Left forelimb (tissue), 1 donor: ENCODE data around the gene LRRC38.

Source experiments
- DNase-seq: peaks from one replicate; pipeline ENCODE4 v3.0.0-alpha.2; 2018; ENCODE audit warnings: low spot score

The LRRC38 gene

DNA sequence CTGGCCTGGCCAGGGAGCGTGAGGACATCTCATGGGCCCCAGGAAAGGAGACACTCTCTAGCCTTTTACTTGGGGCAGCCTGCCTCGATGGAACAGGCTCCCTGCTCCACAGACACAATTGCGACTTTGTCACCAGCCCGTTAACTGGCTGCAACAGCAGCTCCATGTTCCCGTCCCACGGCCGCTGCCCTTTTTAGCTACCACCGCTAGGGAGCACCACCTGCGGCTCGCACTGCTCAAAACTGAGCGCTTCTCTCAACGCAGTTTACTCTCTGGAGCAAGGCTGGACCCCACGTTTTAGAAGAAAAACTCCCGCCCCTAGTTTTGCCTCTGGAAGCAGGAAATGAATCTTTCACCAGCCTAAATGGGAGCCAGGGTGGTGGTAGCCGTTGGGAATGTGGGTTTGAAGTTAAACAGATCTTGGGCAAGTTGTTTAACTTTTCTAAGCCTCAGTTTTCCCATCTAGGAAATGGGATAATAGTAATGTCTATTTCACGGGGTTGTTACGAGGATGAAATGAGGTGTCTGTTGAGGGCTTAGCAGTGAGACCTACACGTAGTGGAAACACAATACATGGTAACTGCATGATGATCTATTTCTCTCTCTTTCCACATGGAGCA lies 3.5 kb upstream of the LRRC38 start:
- no peak for DNase-seq

DNA sequence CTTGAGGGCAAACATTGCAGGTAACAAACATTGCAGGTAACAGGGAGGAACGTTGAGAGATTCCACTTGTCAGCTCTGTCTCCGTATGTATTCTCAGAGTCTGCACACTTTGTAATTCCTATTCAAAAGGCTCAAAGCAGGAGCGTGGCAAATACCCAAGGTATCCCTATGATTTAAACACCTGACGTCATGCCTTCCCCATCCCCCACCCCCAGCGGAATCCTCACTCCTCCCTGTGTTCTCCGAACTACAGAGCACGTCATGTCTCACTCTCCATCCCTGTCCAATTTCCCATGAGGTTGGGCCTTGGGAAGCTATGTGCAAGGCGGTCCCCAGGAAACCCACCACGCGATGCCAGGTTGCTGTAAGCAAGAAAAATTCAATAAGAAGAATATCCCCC lies 2.8 kb upstream of the LRRC38 start:
- no peak for DNase-seq

DNA sequence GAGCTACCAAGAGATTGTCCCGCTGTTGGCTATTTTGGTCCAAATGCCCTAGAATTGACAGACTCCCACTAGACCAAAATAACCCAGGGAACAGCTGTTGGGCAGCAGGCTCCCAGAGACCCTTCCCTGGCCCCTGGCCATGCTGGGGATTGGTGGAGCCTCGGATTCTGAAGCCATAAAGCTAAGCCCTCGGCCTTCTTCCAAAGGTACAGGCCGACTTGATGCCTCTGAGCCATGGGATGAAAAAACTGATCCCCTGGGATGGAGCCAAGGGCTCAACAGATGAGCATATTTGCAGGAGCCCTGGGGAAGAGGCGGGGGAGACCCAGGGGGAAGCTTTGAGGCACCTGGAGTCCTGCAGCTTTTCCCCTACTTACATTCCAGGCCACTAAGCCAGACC lies 1.0 kb upstream of the LRRC38 start:
- DNase-seq, result no peak

DNA sequence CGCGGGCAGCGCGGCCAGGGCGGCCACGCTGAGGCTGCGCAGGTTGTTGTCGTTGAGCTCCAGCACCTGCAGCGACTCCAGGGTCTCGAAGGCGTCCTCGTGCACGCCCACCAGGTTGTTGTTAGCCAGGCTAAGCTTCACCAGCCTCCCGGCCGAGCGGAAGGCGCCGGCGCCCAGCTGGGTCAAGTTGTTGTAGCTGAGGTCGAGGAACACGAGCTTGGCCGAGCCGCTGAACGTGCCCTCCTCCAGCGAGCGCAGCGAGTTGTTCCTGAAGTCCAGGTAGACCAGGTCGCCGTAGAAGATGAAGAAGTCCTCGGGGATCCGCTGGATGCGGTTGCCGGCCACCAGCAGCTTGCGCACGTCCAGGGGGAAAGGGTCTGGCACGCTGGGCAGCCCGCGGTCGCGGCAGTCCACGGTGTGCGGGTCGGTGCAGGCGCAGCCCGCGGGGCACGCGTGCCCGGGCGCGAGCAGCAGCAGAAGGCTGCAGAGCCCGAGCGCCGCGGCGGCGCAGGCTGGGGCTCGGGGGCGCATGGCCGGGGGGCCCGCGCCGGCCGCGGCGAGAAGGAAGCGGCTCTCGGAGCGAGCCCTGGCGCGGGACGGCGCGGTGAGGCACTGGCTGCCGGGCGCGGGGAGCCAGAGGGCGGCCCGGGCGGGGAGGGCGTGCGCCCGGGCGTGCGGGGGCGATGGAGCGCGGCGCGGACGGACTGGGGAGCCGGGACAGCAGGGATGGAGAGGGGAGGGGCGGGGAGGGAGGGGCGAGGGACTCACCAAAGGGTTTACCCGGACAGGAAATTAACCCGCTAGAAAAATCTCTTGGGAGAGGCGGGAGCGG lies 524 bp downstream of the LRRC38 start:
- no peak for DNase-seq

DNA sequence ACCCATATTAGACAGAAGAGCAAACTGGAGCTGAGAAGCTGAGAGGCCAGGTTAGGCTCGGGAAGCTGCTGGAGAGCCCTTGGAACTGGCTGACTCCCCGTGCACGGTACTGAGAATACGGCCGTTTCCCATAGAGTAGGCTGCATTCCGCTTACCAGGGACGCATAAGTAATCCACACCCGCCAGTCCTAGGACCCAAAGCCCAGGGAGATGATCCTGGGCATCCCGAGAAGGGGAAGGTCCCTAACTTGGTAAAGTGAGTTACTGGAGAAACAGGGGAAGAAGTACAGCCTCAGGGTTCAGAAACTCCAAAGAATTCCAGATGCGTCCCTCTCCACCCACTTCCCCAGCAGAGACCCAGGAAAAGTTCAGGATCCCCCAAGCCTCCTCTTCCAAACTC lies 1.3 kb downstream of the LRRC38 start:
- DNase-seq, result no peak

DNA sequence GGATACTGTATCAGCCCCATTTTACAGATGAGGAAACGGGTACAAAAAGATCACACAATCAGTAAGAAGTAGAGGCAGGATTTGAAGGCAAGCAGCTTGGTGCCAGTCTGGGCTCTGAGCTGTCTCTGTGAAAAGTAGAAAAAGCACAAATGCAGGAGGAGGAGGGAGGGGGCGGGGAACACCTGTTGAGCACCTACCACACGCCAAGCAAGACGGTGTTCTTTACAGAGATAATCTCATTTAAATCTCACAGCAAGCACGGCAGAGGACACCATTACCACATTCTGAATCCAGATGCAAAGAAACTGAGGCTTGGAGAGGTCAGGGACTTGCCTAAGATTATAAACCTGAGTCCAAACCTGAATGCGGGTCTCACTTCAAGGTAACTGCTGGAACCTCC lies 3.3 kb downstream of the LRRC38 start:
- no peak for DNase-seq

DNA sequence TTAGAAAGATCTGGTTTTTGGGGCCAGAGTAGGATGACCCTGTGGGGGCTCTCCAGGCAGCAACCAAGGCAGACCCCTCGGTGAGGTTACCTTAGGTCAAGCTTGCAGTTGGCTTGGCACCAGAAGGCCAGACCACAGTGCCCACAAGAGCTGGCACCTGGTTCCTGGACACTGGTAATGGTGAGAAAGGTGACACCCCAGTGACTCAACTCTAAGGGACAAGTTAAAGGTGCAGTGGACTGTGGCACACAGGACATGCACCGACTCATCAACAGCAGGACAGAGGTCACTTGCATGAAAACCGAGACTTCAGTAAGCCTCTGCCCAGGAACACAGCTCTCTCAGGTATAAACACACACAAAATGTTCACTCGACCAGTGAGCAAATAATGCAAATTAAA lies 6.7 kb downstream of the LRRC38 start:
- no peak for DNase-seq

DNA sequence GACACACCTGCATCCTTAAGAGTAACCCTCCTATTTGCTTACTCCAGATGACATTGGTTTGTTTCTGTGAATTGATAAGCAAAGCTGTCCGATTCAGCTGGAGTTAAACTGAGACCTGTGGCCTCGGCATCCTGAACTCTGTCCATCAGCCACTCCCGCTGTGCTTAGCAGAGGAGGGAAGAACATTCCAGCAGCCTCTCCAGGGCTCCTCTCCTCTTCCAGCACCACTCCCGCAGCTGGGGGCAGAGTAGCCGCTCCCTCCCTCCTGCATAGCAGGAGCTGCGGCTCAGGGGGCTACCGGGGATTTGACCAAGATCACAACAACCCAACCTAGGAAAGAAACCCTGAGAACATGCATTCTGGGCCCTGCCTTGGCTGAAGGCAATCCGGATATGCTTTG lies 8.8 kb downstream of the LRRC38 start:
- no peak for DNase-seq

DNA sequence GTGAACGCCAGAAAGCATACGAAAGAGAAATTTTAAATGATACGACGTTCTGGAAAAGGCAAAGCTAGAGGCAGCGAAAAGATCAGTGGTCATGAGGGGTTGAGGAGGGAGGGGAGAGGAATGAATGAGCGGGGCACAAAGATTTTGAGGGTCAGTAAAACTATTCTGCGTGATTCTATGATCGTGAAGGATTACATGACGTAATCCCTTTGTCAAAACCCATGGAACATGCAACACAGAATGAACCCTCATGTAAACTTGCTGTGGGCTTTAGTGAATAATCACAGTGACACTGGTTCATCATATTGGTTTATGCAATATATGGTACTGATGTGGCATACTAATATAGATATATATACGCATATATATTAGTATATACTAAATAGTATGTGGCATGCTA lies 13.0 kb downstream of the LRRC38 start:
- DNase-seq, result no peak

DNA sequence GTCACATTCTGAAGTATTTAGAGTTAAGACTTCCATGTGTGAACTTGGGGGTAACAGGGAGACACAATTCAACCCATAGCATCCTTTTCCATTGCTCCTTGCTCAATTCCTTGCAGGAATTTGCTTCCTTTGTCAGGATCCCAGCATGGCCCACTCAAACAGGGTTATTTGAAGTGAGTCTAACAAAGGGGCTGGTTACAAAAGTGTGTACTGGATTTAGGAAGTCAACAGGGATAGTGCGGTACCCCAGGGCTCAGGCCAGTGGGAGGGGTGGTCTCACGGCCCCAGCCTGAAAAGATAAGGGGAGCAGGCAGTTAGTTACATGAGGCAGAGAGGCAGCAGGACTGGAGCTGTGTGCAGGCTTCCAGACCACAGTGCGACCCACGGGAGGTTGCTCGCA lies 14.4 kb downstream of the LRRC38 start:
- no peak for DNase-seq

DNA sequence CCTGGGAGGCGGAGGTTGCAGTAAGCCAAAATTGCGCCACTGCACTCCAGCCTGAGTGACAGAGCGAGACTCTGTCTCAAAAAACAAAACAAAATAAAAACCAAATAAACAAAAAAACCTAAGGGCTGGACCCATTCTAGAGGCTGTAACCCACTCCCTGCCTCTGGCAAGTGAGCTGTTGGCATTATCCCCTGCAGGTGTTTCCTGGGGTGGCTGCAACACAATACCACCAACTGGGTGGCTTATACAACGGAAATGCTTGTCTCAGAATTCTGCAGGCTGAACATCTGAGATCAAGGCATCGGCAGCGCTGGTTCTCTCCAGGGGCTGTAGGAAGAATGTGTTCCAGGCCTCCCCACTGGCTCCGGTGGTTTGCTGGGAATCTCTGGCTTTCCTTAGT lies 15.2 kb downstream of the LRRC38 start:
- no peak for DNase-seq

DNA sequence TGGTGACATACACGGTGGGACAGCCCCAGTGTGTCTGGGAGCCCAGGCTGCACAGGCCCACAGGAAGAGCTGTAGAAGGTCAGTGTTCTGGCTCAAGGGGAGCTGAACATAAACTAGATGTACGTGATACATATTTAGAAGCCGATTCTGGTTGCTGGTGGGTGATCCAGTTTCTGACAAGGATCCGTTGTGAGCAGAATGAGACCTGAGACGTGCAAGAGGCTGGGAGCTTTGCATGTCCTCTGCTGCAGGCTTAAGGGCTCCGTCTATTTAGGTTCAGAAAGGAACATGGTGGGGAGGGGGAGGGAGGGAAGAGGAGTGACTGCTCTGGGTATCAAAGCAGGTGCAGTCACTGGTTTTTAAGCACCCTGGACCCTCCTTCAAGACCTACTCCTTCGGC lies 18.6 kb downstream of the LRRC38 start:
- no peak for DNase-seq

DNA sequence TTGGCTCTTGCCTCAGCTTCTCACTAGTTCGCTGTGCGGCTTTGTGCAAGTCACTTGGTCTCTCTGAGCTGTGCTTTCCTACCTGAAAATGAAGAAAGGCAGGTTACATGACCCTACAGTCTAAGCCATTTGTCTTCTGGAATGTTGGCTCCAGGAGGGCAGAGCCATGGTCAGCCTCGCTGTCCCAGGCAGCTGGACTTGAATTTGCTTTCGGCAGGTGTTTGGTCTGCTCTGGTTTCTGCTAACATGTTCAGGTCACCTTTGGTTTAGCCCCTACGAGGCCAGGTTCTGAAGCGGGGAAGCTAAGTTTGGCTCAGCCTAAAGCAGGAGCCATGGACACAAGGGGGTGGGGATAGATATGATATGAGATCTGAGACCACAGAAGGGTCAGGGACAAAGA lies 19.1 kb downstream of the LRRC38 start:
- DNase-seq, result no peak

DNA sequence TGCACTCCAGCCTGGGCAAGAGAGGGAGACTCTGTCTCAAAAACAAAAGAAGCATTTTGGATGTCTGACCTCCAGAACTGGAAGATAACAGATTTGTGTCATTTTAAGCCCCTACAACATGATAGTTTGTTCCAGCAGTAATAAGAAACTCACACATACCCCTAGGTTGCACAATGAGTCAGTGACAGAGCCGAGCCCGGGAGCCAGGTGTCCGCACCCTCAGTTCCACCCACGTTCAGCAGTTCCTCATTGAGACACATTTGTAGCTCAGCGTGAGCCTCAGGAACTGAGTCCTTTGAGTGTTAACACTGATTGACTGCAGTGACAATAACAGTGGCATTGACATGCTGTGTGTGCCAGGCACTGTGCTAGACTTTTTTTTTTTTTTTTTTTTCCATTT lies 19.8 kb downstream of the LRRC38 start:
- DNase-seq, result no peak

DNA sequence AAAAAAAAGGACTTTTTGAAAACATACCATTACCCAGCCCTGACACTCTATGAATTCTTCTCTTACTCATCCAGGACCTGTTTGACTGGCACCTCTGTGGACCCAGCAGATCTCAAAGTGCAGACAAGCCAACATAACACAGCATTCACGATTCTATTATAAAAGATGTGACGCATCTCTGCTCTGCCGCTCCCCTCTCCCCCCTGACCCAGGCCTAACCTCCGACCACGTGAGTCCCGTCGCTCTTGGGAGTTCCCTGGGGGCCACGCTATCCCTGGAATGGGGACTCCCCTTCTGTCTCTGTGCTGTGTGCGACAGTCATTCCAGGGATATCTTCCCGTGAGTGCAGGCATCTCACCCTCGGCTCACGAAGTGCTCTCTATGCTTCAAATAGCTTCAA lies 21.1 kb downstream of the LRRC38 start:
- DNase-seq, result no peak

DNA sequence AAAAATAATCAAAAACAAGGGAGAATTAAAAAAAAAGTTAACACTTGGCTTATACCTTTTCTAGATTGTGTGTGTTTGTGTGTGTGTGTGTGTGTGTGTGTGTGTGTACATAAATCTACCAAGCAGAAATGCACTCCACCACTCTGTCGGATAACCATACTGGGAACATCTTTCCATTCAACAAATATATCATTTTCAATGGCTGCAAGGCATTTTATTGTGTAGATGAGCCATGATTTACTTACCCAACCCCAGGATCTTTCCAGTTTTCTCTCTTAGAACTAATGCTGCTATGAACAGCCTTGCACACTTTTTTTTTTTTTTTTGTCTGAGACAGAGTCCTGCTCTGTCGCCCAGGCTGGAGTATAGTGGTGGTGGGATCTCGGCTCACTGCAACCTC lies 25.8 kb downstream of the LRRC38 start:
- no peak for DNase-seq

DNA sequence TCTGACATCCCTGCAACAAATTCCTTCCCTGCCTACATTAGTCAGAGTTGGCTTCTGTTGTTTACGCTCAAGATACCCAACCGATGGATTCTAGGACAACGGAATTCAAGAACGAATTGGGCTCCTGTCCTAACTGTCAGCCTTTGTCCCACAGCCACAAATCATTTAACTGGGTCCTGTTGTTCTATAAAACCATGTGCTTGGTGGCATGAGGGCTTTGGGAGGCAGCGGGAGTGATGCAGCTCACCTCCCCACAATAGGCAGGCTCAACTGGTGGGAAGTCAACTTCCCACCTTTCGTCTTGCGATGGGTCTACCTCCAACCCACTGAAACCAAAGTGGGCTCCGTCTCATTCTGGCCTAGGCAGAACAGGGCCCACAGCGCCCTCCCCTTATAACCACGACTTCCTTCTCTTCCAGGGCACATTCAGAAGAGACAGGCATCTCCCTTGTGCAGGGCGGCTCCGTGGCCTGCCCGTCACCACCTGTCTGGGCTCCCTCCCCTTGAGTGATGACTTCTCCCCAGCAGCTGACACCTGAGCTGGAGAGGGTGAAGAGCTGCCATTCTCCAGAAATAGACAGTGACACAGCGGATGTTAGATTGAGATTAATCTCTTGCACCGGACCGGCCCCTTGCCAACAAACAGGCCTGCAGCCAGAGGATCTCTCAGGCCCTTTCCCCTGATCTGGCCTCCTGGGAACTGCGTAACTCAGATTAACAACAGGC lies 26.5 kb downstream of the LRRC38 start:
- no peak for DNase-seq

DNA sequence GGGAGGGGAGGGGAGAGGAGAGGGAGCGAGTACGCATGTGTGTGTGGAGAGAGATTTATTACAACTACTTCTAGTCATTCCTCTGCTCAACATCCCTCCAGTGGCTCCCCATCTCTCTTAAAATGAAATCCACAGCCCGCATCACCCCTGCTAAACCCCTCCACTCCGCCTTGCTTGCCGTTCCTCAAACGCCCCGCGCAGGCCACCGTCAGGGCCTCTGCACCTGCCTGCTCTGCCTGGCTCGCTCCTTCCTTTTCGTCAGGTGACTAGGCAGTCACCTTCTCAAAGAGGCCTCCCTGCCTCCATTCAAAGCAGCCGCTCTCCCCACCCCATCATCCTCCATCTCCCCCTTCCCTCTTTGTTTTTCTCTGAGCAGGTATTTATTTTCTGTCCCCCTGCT lies 29.9 kb downstream of the LRRC38 start:
- DNase-seq, result no peak

DNA sequence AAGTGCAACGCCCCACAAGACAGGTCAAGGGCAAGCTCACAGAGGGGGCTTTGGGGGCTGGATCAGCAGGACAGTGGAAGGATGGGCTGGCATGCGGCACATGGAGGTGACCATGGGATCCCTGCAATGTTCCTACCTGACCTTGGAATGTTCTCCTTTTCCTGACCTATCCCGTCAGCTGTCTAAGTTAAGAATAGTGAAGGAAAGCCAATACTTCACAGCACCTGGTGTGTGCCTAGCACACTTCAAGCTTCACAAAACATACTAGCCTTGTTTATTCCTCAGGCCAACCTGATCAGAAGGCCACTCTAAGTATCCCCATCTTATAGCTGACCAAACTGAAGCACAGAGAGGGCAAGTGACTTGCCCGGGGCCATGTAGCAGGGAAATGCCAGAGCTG lies 31.2 kb downstream of the LRRC38 start:
- no peak for DNase-seq

DNA sequence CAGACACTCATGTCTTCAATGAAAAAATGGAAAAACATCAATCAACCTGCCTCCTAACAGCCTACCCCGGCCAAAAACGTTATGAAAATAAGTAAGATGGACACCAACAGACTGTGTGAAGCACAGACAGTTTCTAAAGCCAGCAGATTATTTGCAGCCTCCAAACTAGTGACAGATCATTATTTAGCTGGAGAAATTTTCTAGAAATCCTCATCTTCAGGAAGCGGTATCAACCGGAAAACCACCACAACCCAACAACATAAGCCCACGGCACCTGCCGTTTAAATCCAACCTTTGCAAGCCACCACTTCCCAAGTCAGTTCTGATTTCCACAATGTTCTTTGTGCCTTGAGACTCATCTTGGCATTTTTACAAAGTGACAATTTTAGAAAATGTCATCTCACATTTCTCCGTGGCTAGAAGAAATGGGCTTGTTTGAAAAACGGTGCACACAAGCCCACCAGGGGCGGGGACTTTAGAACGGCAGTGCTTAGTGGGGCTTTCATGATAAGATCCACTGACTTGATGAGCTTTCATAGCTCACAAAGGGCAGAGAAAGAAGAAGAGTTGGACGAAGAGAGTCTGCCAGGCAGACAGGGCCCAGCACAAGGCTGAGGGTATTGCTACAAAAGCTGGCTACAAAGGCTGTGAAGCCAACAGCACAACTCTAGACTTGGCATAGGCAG lies 34.5 kb downstream of the LRRC38 start:
- no peak for DNase-seq

DNA sequence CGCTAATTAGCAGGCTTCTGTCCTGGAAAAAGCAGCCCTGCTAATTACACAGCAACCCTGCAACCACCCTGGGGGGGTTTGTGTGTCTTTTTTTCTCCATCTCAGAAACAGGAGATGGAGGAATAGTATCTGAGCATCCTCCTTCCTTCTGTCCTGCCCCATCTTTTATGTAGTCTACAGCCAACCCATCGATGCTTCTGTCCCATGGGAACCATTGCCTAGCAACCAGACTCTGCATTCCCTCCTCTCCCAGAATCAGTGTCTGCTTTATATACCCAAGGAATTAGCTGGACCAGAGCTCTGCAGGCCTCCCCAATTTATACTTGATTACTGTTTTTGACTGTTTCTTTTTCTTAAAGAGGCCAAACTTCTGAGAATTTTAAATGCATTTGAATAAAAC lies 35.1 kb downstream of the LRRC38 start:
- no peak for DNase-seq

DNA sequence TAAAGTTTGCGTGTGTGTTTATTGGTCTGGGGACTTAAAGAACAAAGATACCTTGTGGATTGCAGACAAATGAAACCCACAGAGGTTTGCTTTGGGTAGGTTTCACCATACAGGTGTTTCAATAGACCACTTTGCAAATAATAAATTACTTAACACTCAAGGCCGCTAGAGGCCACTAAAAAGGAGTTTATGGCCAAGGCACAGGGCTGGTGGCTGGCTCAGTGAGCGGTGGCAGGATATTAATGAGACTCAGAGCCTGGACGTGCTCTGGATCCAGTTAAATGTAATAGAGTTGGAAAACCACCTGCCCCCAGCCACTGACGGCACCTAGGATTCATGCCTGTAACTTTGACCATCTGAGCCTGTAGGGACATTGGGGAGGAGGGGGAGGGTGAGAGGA lies 44.5 kb downstream of the LRRC38 start:
- no peak for DNase-seq

DNA sequence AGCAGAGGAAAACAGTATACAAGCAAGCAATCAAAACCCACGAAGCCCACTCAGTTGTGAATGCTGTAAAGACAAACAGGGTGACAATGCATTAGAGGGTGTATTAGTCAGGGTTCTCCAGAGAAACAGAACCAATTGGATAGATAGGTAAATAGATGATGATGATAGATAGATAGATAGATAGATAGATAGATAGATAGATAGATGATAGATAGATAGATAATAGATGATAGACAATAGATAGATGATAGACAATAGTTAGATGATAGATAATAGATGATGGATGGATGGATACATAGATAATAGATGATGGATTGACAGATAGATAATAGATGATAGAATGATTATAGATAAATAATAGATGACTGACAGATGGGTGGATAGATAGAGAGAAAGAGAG lies 48.3 kb downstream of the LRRC38 start:
- DNase-seq, result no peak
